ENCODE measurements around the gene HEATR9.
A peak's percentile ranks its signal among the peaks of the same experiment; 100 is the strongest.

DNA sequence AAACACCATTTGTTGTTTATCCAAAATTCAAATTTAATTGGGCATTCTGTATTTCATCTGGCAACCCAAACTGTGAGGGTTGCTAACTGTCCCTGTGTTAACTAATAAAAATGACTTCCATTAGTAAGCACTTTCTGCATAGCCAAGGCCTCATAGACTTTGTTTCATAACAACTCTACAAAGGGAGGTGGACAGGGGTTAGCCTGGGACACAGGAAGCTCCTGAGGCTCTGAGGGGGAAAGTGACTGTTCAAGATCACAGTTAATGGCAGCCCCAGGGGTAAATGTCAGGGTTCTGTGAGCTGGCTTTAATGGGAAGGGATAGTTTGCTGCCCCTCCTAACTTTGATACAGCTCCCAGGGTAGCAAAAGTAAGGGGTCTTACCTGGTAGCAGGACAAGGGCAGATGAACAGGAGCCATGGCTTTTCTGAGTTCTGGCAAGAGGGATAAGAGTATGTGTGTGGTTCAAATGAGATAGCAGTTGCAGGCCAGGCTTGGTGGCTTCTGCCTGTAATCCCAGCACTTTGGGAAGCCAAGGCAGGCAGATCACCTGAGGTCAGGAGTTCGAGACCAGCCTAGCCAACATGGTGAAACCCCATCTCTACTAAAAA lies 2.2 kb downstream of the HEATR9 start:
- TF ChIP-seq POLR2A (IDR thresholded peaks at IDR 0.05; ENCODE audit: extremely low read depth, insufficient read length) (peak; percentile 24), CTCF (IDR thresholded peaks at IDR 0.05; ENCODE audit: low read depth, low read length) (no peak), MYC (IDR thresholded peaks at IDR 0.05; ENCODE audit: low read depth, low read length) (no peak)

All from NB4 (cell line).